SW 1271 (cell line): ENCODE measurements around the gene MED12L.

Source experiments
- DNase-seq, 2 experiments: peaks; one replicate each; lab custom pipeline; 2025; lab: John Stamatoyannopoulos, UW

The MED12L gene

DNA sequence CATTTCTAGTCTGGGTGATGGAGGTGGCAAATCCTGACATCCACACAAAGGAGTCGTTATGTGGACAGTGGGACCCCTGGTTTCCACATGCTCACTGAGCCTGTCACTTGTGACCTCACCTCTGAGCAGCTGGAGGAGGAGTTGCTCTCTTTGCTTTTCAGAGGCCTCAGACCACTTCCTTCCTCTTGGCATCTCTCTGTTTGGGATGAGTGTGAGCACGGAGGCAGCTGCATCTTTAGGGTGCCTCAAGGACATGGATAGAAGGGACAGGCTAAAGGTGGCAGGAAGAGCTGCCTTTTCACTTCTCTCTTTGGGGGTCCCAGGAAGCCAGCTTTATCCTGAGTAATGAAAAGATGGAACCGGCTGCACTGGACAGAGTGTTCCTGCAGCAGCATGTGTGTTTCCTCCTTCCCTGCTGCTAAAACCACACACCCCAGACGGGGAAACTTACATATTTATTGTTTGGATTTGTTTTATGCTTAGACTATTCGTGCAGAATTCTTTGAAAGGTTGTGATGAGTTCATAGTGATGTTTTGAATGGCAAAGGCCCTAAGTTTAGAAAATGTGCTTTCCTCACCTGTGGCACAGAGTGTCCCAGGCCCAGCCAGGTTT lies 85.8 kb downstream of the MED12L start:
- no peak for DNase-seq

DNA sequence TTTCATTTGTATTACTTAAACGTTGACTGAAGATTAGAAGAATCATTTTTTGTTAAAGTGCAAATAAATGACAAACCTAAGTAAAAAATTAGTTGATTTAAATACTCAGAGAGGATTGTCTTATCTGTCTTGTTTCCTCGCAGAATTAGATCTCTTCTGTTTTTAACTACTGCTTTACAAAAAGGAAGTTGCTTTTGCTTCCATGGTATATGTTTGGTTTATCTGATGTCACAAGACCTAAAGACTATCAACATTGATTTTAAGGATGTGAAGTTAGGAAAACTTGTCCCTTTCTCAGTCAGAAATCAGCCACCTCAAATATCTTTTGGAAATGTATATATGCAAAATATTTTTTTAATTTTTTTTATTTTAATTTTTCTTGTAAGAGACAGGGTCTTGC lies 88.9 kb downstream of the MED12L start:
- DNase-seq: no peak

DNA sequence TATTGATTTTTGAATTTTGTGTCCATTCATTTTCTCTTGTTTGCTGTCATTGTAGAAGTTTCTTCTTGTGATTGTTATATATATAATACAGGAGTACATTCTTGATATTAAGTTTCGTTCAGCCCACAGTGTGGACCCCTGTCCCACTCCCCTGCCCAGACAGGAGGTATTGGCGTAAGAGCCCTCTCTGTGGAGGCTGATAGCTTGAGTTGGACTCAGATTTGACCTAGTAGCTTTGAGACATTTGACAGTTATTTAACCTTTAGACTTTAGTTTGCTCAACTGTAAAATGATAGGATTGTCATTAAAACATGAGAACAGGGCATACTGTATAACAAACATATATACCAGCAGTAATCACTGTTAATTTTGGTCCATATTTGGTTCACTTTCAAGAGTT lies 90.5 kb downstream of the MED12L start:
- DNase-seq: no peak

DNA sequence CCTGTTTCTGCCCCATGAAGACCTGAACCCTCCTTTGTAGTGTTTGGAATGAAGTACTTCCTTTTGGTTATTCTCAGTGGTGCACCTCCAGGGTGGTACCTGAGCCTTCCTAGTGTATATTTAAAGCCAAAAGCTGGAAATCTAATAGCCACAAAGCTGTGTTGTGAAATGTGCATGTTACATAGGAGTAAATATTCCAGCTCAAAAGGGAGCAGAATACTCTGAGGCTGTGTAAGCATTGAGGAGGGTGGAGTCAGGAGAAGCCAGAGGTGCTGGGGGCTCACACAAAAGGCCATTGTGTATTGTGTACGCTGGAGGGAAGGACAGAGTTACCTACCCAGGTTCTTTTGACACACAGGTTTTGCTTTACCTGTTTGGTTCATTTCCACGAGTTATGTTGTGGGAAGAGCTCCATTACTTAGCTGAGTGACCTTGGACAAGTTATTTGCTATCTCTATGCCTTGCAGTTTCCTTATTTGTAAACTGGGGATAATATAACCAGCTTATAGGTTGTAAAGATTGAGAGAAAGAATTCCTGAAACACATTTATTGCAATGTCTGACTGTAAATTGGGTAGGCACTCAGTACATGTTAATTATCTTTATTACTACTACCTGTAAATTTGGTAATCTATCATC lies 92.9 kb downstream of the MED12L start:
- DNase-seq: no peak

DNA sequence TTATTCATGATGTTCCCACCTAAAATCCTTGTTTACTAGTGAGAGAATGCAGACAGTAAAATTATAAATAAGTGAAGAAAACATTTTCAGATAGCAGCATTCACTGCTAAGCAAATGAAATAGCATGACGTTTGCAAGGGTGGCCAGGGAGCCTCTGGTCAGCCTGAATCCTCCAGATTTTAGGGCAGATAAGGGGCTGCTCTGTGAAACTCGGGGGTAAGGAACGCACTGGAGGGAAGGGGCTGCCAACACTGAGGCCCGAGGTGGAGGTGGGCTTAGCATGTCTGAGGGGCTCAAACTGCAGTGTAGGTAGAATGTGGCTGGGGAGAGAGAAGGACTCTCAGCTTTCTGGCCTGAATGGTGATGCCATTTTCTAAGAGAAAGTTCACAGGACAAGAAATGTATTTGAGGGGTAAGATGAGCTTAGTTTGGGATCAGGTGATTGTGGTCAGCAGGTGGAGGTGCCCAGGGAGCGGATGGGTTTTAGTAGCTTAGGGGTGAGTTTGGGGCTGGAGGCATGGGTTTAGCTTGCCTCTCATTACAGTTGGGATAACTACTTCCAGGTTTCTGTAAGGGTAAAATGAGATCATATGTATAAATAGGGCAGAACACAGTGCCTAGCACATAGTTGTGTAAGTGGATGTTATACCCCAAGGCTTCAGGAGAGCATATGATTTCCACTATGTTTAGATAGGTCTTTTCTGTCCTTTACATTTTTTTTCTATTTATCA lies 97.0 kb downstream of the MED12L start:
- no peak for DNase-seq

DNA sequence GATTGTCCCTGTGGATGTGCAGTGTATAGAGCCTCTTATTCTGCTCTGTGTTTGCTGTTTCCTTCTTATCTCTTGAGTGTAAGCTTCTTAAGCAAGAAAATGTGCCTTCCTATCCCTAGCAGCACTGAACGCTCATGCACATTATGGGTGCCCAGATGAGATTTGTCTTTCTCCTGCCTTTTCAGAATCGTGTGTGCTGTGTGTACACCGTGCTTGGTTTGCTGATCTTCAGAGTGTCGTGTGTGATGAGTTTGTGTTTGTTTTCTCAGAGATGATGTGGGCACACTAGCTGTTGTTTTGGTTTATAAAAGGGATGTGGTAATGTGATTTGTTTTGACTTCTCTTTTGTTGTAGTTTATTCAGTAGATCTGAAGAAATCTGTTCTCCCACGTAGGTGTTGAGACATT lies 97.8 kb downstream of the MED12L start:
- no peak for DNase-seq

DNA sequence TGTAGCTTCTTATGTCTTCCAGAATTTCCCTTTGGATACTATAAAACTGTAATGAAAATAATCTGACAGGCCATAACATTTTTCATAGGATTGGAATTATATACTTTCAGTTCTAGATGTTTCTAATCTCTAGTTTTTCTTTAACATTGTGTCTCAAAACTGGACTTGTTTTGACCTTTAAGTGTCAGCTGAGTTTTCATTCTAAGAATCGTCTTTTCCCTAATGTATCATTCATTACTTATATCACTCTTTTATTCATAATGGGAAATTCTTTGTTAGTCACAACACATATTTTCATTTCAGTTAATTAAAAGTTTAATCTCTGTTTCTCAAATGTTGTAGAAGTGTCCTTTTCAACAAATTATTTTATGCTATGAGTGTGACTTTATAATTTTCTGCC lies 105.6 kb downstream of the MED12L start:
- no peak for DNase-seq

DNA sequence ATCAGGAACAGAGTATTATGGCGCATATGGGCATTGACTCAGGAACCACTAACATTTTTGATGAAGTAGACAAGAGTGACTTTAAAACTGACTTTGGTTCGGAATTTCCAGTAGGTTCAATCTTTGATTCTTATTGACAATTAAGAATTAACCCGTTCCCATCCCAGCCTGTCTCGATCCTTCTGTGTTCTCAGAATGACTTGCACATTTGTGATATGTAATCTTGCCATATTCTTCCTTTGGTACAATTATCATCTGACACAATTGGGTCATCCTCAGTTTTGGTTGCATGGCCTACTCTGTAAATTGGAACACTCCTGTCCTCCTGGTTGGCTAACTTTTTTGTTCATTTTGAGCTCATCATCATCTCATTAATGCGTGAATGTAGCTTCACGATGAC lies 107.1 kb downstream of the MED12L start:
- no peak for DNase-seq

DNA sequence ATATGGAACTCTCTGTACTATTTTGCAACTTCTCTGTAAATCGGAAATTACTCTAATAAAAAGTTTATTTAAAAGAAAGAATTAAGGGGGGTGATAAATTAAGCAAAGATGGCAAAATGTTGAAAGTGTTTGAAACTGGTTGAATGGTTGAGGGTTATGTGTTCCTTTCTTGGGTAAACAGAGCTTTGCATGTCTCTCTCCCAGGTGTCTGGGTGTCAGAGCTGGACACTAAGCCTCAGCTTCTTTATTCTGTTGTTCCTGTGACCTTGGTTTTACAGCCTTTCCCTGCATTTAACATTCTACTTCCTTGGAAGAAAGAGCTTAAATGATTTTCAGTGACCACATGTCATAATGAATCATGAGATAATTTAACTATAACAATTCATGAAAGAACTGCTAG lies 110.4 kb downstream of the MED12L start:
- DNase-seq: no peak

DNA sequence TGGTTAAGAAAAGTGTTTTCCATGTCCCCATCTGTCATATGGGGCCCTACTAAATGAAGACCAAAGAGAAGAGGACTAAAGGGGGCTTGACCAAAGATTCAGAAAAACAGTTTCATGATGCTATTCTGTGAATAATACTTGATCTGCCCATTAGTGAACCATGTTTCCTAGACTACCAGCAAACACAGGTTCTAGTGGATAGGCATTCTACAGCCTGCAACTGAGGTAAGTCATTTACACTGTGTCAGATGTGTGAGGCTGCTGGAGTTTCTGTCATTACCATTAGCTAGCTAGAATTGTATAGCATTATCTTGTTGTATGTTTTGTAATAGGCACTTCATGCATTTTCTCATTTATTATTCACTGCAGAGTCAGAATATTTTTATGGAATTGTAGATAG lies 111.0 kb downstream of the MED12L start:
- DNase-seq: no peak

DNA sequence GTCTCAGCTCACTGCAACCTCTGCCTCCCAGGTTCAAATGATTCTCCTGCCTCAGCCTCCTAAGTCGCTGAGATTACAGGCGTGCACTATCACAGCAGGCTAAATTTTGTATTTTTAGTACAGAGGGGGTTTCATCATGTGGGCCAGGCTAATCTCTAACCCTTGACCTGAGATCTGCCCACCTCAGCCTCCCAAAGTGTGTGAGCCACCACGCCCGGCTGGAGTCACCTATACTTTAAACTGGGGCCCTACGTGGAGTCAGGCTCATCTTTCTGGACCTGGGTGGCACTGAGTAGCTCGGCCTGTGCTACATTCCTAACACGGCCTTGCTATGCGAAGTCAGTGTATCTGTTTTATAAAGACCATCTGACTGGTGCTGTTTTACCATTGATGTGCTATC lies 111.8 kb downstream of the MED12L start:
- no peak for DNase-seq

DNA sequence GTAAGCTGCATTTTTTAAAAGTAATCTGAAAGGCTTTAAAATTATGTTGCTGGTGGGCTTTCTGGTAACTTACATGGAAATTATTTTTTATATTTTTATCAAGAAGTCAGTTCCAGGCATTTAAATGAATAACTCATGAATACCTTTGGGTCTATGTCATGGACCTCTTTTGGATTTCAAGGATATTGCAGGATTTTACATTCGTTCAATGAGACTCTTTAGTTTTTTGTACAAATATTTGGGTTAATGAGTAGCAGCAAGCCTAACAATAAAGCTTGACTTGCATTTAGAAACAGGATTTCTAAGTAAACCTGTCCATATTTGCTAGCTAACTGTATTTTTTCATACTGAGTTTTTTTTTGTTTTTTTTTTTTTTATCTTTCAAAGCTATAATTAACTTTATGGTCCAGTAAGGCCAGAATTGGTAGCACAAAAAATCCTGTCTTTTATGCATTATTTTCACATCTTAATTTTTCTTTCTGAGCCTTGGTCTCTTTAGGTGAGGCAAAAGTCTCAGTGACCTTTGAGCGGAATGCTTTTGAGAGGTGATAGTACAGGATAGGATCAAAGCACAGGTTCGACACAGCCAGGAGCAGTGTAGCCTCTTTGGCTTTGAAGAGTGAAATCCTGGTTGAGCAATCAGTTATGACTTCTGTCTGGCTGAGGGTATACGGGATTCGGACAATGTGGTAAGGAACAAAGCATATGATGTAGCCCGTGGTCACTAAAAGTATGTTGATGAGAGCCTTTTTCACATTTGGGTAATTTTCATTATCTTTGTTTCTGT lies 112.7 kb downstream of the MED12L start:
- DNase-seq: no peak

DNA sequence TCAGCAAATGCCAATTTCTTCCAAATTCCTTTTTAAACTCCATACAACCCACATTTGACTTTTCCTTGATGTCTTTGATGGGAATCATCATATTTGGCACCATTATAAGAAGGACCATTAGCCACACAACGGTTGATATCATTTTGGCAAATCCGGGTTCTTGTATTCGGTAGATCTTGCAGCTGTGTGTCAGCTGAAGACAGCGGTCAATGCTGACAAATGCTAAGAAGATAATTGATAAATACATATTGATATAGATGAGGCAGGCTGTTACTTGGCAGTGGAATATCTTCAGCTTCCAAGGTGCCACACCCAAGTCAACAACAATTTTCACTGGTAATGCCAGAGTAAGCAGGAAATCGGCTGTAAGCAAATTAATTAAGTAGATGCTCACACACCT lies 113.4 kb downstream of the MED12L start:
- no peak for DNase-seq

DNA sequence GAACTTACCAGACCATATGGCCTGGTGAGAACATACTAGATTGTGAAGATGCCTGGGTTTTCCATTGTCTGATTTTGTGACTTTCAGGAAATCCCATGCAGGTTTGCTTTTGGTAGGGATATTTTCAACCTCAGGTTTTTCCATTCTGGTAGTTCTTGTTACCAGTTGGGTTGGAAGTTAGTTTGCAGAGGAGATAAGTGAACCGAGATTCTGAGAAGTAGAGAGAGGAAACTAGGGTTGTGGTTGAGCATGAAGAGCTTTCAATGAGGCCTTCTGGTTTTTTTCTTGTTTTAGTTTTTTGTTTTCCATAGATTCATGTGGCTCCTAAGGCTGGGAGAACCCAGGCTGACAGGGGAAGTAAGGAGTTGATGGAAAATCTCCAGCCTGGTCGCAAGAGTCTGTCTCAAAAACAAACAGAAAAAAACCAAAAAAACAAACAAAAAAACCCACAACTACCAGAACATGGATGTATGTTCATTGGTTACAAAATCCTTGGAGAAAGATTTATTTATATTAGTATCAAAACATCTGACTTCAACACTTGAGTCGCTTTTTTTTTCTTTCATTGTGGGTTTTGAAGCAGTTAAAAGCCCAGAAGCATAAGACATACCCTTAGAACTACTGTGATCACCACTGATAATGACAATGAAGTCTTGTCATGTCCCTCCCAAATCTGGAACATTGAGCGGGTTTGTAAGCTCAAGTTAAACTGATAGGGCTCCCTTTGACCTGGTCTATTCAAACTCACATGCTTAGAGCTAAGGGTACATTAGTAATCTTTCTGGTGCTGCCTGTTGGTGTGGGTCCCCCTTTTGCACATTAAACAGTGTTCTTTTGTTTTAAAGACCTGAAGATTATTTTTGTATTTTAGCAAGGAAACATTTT lies 114.3 kb downstream of the MED12L start:
- no peak for DNase-seq

DNA sequence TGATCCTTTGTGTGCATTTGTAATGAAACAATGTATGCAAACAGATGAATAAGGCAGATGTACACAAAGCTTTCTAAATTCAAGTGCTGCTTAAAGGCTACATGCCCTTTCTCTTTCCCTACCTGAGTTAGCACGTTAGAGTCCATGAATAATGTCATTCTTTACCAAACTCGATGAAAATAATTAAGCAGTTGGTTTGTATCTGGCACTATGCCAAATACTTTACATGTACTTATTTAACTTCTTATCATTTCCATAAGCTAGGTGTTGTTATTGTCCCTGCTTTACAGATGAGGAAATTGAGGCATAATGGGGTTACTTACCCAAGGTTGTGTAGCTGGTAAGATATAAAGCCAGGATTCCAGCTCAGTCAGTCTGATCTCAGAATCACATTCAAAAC lies 115.1 kb downstream of the MED12L start:
- no peak for DNase-seq

DNA sequence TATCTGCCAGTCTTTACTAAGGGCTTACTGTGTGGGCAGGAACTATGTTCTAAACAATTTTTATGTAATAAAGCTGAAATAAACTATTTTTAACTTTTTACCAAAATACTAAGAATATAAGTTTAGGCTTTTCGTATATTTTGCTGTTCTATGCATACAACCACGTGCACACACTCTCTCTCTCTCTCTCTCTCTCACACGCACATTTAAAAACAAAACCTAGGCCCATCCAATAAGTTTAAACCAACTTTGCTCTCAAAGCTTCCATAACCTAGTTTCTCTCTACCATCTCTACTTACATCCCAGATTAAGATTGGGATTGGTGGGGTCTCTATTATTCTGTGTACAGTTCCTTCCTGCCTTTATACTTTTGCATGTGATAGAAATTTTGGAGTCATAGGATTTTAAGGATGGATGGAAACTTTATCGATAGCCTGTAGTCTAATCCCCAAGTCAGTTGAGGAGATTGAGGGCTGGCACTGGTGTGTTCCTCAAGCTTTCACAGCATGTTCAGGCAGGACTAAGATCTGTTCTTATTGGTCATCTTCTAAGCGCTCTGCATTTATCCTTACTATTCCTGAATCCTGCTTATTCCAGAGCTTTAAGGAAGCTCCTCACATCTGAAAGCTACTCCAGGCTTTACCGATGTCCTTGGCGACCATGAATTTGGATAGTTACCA lies 115.7 kb downstream of the MED12L start:
- no peak for DNase-seq

DNA sequence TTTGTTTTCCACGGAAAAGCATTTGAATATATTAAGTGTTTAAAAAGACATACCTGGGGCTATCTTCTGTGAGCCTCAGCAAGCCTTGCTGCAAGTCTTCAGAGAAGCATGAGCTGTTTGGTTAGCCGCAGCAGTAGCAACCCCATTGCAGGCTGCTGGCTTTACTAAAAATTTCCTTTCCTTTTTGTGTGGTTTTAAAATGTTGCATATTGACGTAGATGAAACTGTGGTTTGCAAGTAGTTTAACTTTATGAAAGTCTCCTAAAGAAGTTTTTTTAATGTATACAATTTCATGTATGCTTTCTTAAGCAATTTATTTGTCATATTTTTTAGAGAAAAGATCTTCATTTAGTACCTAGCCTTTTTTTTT lies 117.6 kb downstream of the MED12L start, which contains the start of gene GPR171:
Gene GPR171 (minus strand): TSS at position 166 of the 370 bp plus-strand sequence. CDS start 3,830 bp downstream, outside the sequence.
- no peak for DNase-seq

DNA sequence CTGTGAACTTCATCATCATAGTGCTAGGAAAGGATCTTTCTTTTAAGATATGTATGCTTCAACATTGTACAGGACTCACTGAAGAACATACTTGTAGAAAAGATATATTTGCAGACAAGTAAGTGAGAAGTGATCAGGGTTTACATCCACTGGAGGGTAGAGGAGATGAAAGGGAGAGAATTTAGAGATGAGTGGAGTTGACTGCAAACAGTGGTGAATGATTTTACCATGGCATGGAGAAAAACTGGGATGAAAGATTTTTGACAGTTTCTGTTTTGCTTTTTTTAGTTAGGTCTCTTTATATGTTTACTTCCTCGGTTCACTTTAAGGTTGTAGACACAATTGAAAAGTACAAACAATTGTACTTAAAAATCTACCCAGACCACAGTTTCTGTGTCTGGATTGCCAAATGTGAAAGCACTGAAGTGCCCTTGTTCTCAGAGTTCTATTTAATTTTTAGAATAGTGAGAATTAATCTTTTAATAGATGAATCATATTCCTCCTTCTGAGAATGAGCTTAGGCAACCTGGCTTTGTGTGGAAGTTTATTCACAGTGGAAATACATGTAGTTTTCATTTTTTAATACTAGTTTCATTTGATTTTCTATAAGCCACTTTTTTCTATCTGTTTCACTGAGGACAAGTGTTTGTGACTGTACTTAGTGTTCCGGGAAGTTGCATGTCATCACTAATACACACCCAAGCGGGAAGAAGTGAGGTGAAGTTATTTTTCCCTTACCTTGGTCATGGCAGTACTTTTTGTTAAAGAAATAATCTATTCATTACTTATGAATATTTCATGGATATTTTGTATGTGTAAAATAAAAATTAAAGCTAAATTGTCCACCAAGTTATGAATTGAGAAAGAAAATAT lies 119.3 kb downstream of the MED12L start:
- DNase-seq: no peak

DNA sequence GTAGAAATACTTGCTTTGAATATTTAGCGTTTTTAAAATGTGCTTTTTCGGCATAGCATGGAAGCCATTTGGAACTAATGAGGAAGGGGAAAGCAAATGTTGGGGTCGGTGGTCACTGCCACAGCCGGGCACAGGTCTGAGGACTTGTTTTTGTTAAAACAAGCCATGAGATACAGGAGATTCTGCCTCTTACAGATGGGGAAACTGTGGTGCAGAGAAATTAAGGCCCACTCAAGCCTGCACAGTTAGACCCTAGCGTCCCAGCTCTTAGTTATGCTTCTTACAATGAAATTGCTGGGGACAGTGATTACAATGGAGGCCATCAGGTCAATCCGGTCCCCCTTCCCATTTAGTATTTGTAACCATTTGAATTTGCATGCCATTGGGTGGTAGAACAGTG lies 120.0 kb downstream of the MED12L start:
- DNase-seq: no peak

DNA sequence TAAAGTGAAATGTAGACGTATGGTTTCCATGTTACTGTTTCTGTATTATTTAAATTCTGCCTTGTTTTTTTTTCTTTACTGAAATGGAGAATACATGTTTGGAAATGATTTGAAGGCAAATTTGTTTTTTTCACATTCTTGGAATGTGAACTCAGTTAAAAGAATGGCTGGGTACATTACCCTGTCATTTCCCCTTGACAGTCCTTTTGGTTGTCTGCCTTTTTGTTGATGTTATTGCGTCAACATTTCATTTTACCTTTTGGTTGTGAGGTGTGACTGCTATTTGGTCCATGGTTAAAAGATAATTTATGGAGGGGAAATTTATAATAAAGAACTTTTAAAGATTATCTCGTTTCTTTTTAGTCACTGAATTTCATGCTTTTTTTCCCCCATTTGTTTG lies 120.7 kb downstream of the MED12L start:
- DNase-seq: no peak
